Liver (tissue), 9 donors: ENCODE measurements around the gene GLT6D1. TPM values are rescaled to one million over a fixed set of nuclear protein-coding genes. Genes with fewer than 3 reads are reported as not detected.
"Not testable (repeated sequence)": the region's sequence is repeated elsewhere in the genome, so short reads cannot be mapped to it uniquely, and the experiment has no call there.

Source experiments
- DNase-seq: peaks from one replicate; pipeline ENCODE4 v3.0.0-alpha.2; 2017; ENCODE audit warnings: low spot score
- H3K27ac ChIP-seq, 2 donors: one replicate each; pipeline ENCODE4 v1.7.0; 2013; ENCODE audit warnings: inconsistent platforms in 2 of 2, low read length in 2 of 2, control low read depth in 1 of 2, low read depth in 1 of 2, mild to moderate bottlenecking in 1 of 2
- H3K27me3 ChIP-seq, 4 donors: one replicate each; pipeline versions ENCODE4 v1.6.1 to v1.7.0; 2013; ENCODE audit warnings: low read length in 3 of 4, inconsistent platforms in 1 of 4, mild to moderate bottlenecking in 1 of 4, moderate library complexity in 1 of 4; ENCODE audit not compliant: control insufficient read depth in 4 of 4, insufficient read depth in 4 of 4
- H3K36me3 ChIP-seq, 4 donors: one replicate each; pipeline versions ENCODE4 v1.6.1 to v1.7.0; 2013; ENCODE audit warnings: low read length in 3 of 4, mild to moderate bottlenecking in 3 of 4, low read depth in 1 of 4, moderate library complexity in 1 of 4; ENCODE audit not compliant: control insufficient read depth in 4 of 4, insufficient read depth in 3 of 4
- H3K4me1 ChIP-seq, 4 donors: one replicate each; pipeline versions ENCODE4 v1.6.1 to v1.7.0; 2013; ENCODE audit warnings: low read length in 3 of 4, mild to moderate bottlenecking in 3 of 4, moderate library complexity in 1 of 4; ENCODE audit not compliant: control insufficient read depth in 4 of 4, insufficient read depth in 4 of 4
- H3K4me3 ChIP-seq, 3 donors: one replicate each; pipeline versions ENCODE4 v1.6.1 to v1.7.0; 2013; ENCODE audit warnings: low read length in 3 of 3, control low read depth in 1 of 3, low read depth in 1 of 3, mild to moderate bottlenecking in 1 of 3
- H3K9ac ChIP-seq, 2 donors: one replicate each; pipeline ENCODE4 v1.7.0; 2013; ENCODE audit warnings: low read length in 2 of 2, mild to moderate bottlenecking in 2 of 2, moderate library complexity in 2 of 2, control low read depth in 1 of 2, low read depth in 1 of 2
- H3K9me3 ChIP-seq, 4 donors: one replicate each; pipeline versions ENCODE4 v1.6.1 to v1.7.0; 2013; ENCODE audit warnings: low read length in 3 of 4; ENCODE audit not compliant: control insufficient read depth in 4 of 4
- ATF3 ChIP-seq: IDR thresholded peaks from 2 replicates; pipeline ENCODE4 v1.6.1; 2016; ENCODE audit warnings: antibody characterized with exemption
- CTCF ChIP-seq: fragments of 150-350 bp; IDR thresholded peaks from 2 replicates; pipeline ENCODE4 v1.5.1; 2017; ENCODE audit warnings: improper control_type of control experiment, low read depth, low read length; ENCODE audit not compliant: missing input control
- EGR1 ChIP-seq, 2 donors: IDR thresholded peaks; 2 replicates each; pipeline ENCODE4 v1.6.1; 2016 to 2018; ENCODE audit warnings: antibody characterized with exemption in 2 of 2, low read depth in 2 of 2
- FOXA1 ChIP-seq: IDR thresholded peaks from 2 replicates; pipeline ENCODE4 v1.6.1; 2016; ENCODE audit warnings: antibody characterized with exemption
- FOXA2 ChIP-seq: IDR thresholded peaks from 2 replicates; pipeline ENCODE4 v1.6.1; 2016; ENCODE audit warnings: antibody characterized with exemption
- GABPA ChIP-seq, 2 donors: IDR thresholded peaks in 1 of 2; conservative IDR thresholded peaks in 1 of 2; 2 replicates each; pipeline ENCODE4 v1.6.1; 2016; ENCODE audit warnings: antibody characterized with exemption in 2 of 2, mild to moderate bottlenecking in 1 of 2, moderate library complexity in 1 of 2
- HNF4A ChIP-seq, 2 donors: conservative IDR thresholded peaks; 2 replicates each; pipeline ENCODE4 v1.6.1; 2016; ENCODE audit warnings: antibody characterized with exemption in 2 of 2, mild to moderate bottlenecking in 2 of 2
- HNF4G ChIP-seq: IDR thresholded peaks from 2 replicates; pipeline ENCODE4 v1.6.1; 2016; ENCODE audit warnings: antibody characterized with exemption
- JUND ChIP-seq, 2 donors: IDR thresholded peaks; 2 replicates each; pipeline ENCODE4 v1.6.1; 2016; ENCODE audit warnings: antibody characterized with exemption in 2 of 2
- MAX ChIP-seq: IDR thresholded peaks from 2 replicates; pipeline ENCODE4 v1.6.1; 2016; ENCODE audit warnings: antibody characterized with exemption
- NR2F2 ChIP-seq: IDR thresholded peaks from 2 replicates; pipeline ENCODE4 v1.6.1; 2016; ENCODE audit warnings: antibody characterized with exemption
- RAD21 ChIP-seq, 2 donors: IDR thresholded peaks; 2 replicates each; pipeline ENCODE4 v1.6.1; 2016; ENCODE audit warnings: antibody characterized with exemption in 2 of 2, mild to moderate bottlenecking in 2 of 2
- REST ChIP-seq: IDR thresholded peaks from 2 replicates; pipeline ENCODE4 v1.6.1; 2016; ENCODE audit warnings: antibody characterized with exemption, mild to moderate bottlenecking
- TAF1 ChIP-seq: conservative IDR thresholded peaks from 2 replicates; pipeline ENCODE4 v1.6.1; 2016; ENCODE audit warnings: antibody characterized with exemption, mild to moderate bottlenecking
- YY1 ChIP-seq: IDR thresholded peaks from 2 replicates; pipeline ENCODE4 v1.6.1; 2016; ENCODE audit warnings: antibody characterized with exemption, mild to moderate bottlenecking
- ZBTB33 ChIP-seq: IDR thresholded peaks from 2 replicates; pipeline ENCODE4 v1.6.1; 2016; ENCODE audit warnings: antibody characterized with exemption
- WGBS: extraction: QIAGEN DNeasy Blood & Tissue Kit; methylation state at CpG from one replicate; pipeline ENCODE4 v1.1.7; 2013; 5-methylcytosine and 5-hydroxymethylcytosine counted together
- polyA plus RNA-seq, 2 donors: library from polyadenylated mRNA; stranded (reverse) in 1 of 2; unstranded in 1 of 2; fragments of 200-250 nt in 1 of 2; fragments of >200 nt in 1 of 2; fragmentation: Nextera tagmentation in 1 of 2; extraction: Ambion mirVana in 1 of 2; gene quantifications; one replicate each; pipeline versions ENCODE4 v1.2.1 to v1.2.3, GENCODE V29; 2013 to 2015
- total RNA-seq, 2 donors: library from RNA; depleted of rRNA; stranded (reverse); fragments of >200 nt; gene quantifications; one replicate each; pipeline ENCODE4 v1.2.3, GENCODE V29; 2014
- donor health status: healthy.
- donor health status: healthy.
- donor health status: healthy.
- donor health status: healthy.
- donor health status: healthy.

GLT6D1 gene
- total and polyA plus RNA-seq, 4 donors: not detected

GRCh38 chr9:135674977-135675376 lies 35.6 kb upstream of the GLT6D1 start (continued):
- TF ChIP-seq CTCF (no peak), HNF4A (conservative IDR thresholded peaks at IDR 0.05) (no peak), FOXA2 (no peak), HNF4G (no peak), FOXA1 (no peak)

- DNase-seq: no peak
- no peaks in the 10 kb centered on the region for H3K4me1 ChIP-seq
Measured at GRCh38 chr9:135673941-135674340, 34.6 kb upstream of the GLT6D1 start.

GRCh38 chr9:135672786-135673185 lies 33.4 kb upstream of the GLT6D1 start:
- WGBS: 85% methylated on average over 7 of the region's 7 CpGs
- not testable (repeated sequence) for H3K9ac ChIP-seq, H3K9me3 ChIP-seq, H3K4me1 ChIP-seq, DNase-seq, H3K27me3 ChIP-seq, H3K36me3 ChIP-seq, H3K27ac ChIP-seq, H3K4me3 ChIP-seq

More at GRCh38 chr9:135673941-135674340, 34.6 kb upstream of the GLT6D1 start:
- Histone ChIP-seq H3K9me3 (no peaks in the 10 kb centered on the region), H3K36me3 (no peaks in the 10 kb centered on the region), H3K27ac (no peak overlapping the region), H3K9ac (no peak overlapping the region), H3K4me3 (no peak overlapping the region), H3K27me3 (peaks cover 0 to 2% (median 0%) of the 10 kb centered on the region in 4 donors)
- no peak for TF ChIP-seq YY1
- no peak for TF ChIP-seq GABPA (IDR thresholded peaks at IDR 0.05 in 1 of 2, conservative IDR thresholded peaks at IDR 0.05 in 1 of 2)
- TF ChIP-seq CTCF: no peak
- TF ChIP-seq RAD21 (IDR thresholded peaks at IDR 0.05): no peak
- TF ChIP-seq EGR1 (IDR thresholded peaks at IDR 0.05; ENCODE audit: low read depth in 2 of 2): no peak
- TF ChIP-seq JUND (IDR thresholded peaks at IDR 0.05): no peak
- no peak for TF ChIP-seq MAX
- WGBS: 90% methylated on average over 8 of the region's 8 CpGs

- no peak overlapping the region for H3K27ac ChIP-seq
- H3K4me1 ChIP-seq: no peaks in the 10 kb centered on the region
- H3K9ac ChIP-seq: no peak overlapping the region
- DNase-seq: no peak
- WGBS: 52% methylated on average over 17 of the region's 17 CpGs
- H3K36me3 ChIP-seq: no peaks in the 10 kb centered on the region
- H3K9me3 ChIP-seq: no peaks in the 10 kb centered on the region
- H3K4me3 ChIP-seq: no peak overlapping the region
- peaks cover 0 to 2% (median 0%) of the 10 kb centered on the region in 4 donors for H3K27me3 ChIP-seq
- no peak for TF ChIP-seq YY1
- no peak for TF ChIP-seq ATF3
- no peak for TF ChIP-seq FOXA1
- no peak for TF ChIP-seq HNF4A (conservative IDR thresholded peaks at IDR 0.05)
- no peak for TF ChIP-seq EGR1 (IDR thresholded peaks at IDR 0.05; ENCODE audit: low read depth in 2 of 2)
- TF ChIP-seq JUND (IDR thresholded peaks at IDR 0.05): no peak
- no peak for TF ChIP-seq RAD21 (IDR thresholded peaks at IDR 0.05)
- TF ChIP-seq REST: no peak
- no peak for TF ChIP-seq ZBTB33
- TF ChIP-seq HNF4G: no peak
- no peak for TF ChIP-seq FOXA2
- TF ChIP-seq TAF1: no peak
- no peak for TF ChIP-seq NR2F2
Measured at GRCh38 chr9:135671591-135672041, 32.3 kb upstream of the GLT6D1 start.
